ENCODE measurements around the gene RBM14. TPM values are rescaled to one million over a fixed set of nuclear protein-coding genes. Genes with fewer than 3 reads are reported as not detected.

RBM14 gene
- total RNA-seq, 1 experiment from 2014 or later, result 92.0 TPM

GRCh38 chr11:66624450-66624849, 8.0 kb downstream of the RBM14 start:
- no peak overlapping the region for H3K4me3 Mint-ChIP-seq
- TF ChIP-seq, protein P1, sequence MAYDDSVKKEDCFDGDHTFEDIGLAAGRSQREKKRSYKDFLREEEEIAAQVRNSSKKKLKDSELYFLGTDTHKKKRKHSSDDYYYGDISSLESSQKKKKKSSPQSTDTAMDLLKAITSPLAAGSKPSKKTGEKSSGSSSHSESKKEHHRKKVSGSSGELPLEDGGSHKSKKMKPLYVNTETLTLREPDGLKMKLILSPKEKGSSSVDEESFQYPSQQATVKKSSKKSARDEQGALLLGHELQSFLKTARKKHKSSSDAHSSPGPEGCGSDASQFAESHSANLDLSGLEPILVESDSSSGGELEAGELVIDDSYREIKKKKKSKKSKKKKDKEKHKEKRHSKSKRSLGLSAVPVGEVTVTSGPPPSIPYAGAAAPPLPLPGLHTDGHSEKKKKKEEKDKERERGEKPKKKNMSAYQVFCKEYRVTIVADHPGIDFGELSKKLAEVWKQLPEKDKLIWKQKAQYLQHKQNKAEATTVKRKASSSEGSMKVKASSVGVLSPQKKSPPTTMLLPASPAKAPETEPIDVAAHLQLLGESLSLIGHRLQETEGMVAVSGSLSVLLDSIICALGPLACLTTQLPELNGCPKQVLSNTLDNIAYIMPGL (CRISPR knock-in tag; IDR thresholded peaks at IDR 0.05), result no peak
- TF ChIP-seq IRF1 (CRISPR knock-in tag; IDR thresholded peaks at IDR 0.05), result no peak
- TF ChIP-seq RORB (CRISPR knock-in tag; IDR thresholded peaks at IDR 0.05), result no peak
- TF ChIP-seq TEAD1 (CRISPR knock-in tag; IDR thresholded peaks at IDR 0.05), result no peak
- TF ChIP-seq ATF3 (CRISPR knock-in tag; conservative IDR thresholded peaks at IDR 0.05), result no peak
- TF ChIP-seq GRHL2 (CRISPR knock-in tag; IDR thresholded peaks at IDR 0.05; ENCODE audit: insufficient replicate concordance, severe bottlenecking), result no peak
- no peak for TF ChIP-seq USF1 (CRISPR knock-in tag; IDR thresholded peaks at IDR 0.05)
- TF ChIP-seq FOXK1 (CRISPR knock-in tag; IDR thresholded peaks at IDR 0.05), result no peak
- no peak for TF ChIP-seq FOXP1 (CRISPR knock-in tag; IDR thresholded peaks at IDR 0.05; ENCODE audit: borderline replicate concordance)
- TF ChIP-seq, protein P2, sequence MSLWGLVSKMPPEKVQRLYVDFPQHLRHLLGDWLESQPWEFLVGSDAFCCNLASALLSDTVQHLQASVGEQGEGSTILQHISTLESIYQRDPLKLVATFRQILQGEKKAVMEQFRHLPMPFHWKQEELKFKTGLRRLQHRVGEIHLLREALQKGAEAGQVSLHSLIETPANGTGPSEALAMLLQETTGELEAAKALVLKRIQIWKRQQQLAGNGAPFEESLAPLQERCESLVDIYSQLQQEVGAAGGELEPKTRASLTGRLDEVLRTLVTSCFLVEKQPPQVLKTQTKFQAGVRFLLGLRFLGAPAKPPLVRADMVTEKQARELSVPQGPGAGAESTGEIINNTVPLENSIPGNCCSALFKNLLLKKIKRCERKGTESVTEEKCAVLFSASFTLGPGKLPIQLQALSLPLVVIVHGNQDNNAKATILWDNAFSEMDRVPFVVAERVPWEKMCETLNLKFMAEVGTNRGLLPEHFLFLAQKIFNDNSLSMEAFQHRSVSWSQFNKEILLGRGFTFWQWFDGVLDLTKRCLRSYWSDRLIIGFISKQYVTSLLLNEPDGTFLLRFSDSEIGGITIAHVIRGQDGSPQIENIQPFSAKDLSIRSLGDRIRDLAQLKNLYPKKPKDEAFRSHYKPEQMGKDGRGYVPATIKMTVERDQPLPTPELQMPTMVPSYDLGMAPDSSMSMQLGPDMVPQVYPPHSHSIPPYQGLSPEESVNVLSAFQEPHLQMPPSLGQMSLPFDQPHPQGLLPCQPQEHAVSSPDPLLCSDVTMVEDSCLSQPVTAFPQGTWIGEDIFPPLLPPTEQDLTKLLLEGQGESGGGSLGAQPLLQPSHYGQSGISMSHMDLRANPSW (CRISPR knock-in tag; conservative IDR thresholded peaks at IDR 0.05; ENCODE audit: low read depth), result no peak
- TF ChIP-seq ZNF219 (CRISPR knock-in tag; IDR thresholded peaks at IDR 0.05; ENCODE audit: borderline replicate concordance), result no peak
- TF ChIP-seq ZBTB43 (CRISPR knock-in tag; IDR thresholded peaks at IDR 0.05), result no peak
- no peak for TF ChIP-seq NR1H2 (CRISPR knock-in tag; IDR thresholded peaks at IDR 0.05)
- TF ChIP-seq FOXJ3 (CRISPR knock-in tag; IDR thresholded peaks at IDR 0.05; ENCODE audit: borderline replicate concordance), result no peak
- peaks cover 73% of the 10 kb centered on the region for H3K36me3 Mint-ChIP-seq
- CTCF ChIA-PET, result interaction anchor here (0.9 kb wide), 3 partner anchors 13 to 114 kb away, joined by 3 read pairs; partner anchors contain the start of gene BBS1
- H3K27ac Mint-ChIP-seq, result no peak overlapping the region
- H3K4me1 Mint-ChIP-seq, result peaks cover 16% of the 10 kb centered on the region
- POLR2A ChIA-PET, result interaction anchor here (0.5 to 2.0 kb wide), 3 partner anchors 14 to 78 kb away, joined by 3 to 14 read pairs (median 3); partner anchors contain the start of genes ACTN3, RBM4, RBM4B and ZDHHC24
- no peaks in the 10 kb centered on the region for H3K9me3 Mint-ChIP-seq
- DNase-seq (ENCODE audit: low spot score), result no peak
- no peak for ATAC-seq
- no peaks in the 10 kb centered on the region for H3K27me3 Mint-ChIP-seq (ENCODE audit: low read depth)

GRCh38 chr11:66625041-66625751, 8.8 kb downstream of the RBM14 start:
- CTCF ChIA-PET, result interaction anchor here (0.9 to 1.2 kb wide), 2 partner anchors 12 to 53 kb away, joined by 3 read pairs; partner anchors contain the start of gene RBM4B
- DNase-seq (ENCODE audit: low spot score) (no peak), ATAC-seq (no peak)
- POLR2A ChIA-PET, result interaction anchor here (0.5 to 2.0 kb wide), 3 partner anchors 13 to 79 kb away, joined by 3 to 14 read pairs (median 3); partner anchors contain the start of genes ACTN3, RBM4, RBM4B and ZDHHC24
- Mint-ChIP-seq H3K4me3 (no peak overlapping the region), H3K27me3 (ENCODE audit: low read depth) (no peaks in the 10 kb centered on the region), H3K9me3 (no peaks in the 10 kb centered on the region), H3K36me3 (peaks cover 74% of the 10 kb centered on the region), H3K4me1 (peaks cover 12% of the 10 kb centered on the region), H3K27ac (no peak overlapping the region)
- TF ChIP-seq, protein P3, sequence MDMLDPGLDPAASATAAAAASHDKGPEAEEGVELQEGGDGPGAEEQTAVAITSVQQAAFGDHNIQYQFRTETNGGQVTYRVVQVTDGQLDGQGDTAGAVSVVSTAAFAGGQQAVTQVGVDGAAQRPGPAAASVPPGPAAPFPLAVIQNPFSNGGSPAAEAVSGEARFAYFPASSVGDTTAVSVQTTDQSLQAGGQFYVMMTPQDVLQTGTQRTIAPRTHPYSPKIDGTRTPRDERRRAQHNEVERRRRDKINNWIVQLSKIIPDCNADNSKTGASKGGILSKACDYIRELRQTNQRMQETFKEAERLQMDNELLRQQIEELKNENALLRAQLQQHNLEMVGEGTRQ (CRISPR knock-in tag; IDR thresholded peaks at IDR 0.05), result no peak

Measured in WTC11 (cell line).